GM13976 (cell line): ENCODE results near the gene PYGB.
"Not testable (repeated sequence)": the region's sequence is repeated elsewhere in the genome, so short reads cannot be mapped to it uniquely, and the experiment has no call there.

ENCODE experiments used
- DNase-seq: peaks from one replicate; pipeline ENCODE4 v3.0.0; 2012; ENCODE audit warnings: low spot score
- CTCF ChIP-seq: IDR thresholded peaks from 2 replicates; pipeline ENCODE4 v1.5.1; 2012; ENCODE audit warnings: borderline replicate concordance, mild to moderate bottlenecking; ENCODE audit not compliant: insufficient read depth; ENCODE audit errors: extremely low read depth, missing control alignments, control extremely low read depth
- in situ Hi-C: fragments of 300-500 bp; cut with MboI; formaldehyde crosslinking; loops from one replicate; pipeline ENCODE4 v1.12.0; 2022; ENCODE audit warnings: low sequenced_read_pairs, mixed read lengths, inconsistent platforms; ENCODE audit not compliant: unreplicated experiment

The PYGB gene

DNA sequence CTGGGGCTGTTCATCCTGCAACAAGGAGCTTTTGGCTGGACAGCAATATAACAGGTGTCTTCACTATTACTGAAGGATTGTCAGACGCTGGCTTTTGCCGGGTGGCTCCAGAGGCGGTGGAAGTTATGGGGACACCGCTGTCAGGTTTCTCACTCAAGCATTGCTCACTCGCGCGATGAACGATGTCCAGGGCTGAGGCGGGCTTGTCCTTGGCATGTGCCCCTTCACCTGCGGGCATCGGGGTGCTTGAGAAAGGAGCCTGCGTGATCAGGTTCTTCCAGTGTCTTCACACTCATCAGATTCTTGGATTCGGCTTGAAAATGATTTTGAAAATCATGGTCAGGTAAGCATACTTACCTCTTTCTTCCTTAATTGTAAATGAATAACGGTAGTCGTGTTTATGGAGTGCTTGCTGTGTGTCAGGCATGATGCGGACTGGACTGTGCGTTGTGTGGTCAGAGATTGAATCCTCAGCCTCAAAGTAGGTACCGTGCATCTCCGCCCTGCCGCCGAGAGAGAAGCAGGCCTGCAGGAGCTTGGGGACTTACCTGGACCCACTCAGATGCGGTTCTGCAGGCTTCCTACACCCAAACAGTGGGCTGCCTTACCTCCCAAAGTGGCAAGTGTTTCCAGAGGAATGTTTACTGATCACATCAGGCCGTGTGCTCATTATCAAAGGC is 18.3 kb upstream of the PYGB start:
- no peak for DNase-seq
- TF ChIP-seq CTCF = no peak
- in situ Hi-C loops = no loop called here

DNA sequence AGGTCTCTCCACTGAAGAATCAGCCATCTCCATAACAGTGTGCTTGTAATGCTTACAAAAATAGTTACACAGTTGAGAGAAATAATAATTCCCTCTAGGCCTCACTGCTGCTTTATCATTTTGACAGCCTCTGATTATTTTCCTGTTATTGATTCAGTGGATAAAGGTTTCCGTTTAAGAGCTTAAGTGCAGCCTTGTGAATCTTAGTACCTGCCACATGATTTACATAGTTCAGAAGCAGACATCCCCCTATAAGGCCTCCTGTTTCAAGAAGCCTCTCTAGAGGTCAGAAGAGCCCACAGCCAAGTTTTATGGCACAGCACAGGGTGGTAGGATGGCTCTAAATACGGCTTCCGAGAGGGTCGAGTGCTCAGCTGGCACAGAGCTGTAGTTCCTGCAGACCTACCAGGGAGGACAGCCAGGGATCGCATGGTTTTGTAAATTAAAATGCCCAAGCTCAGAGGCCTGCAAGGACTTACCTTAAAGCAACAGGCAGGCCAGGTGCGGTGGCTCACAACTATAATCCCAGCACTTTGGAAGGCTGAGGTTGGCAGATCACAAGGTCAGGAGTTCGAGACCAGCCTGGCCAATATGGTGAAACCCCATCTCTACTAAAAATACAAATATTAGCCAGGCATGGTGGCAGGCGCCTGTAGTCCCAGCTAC is 17.6 kb upstream of the PYGB start:
- no peak for TF ChIP-seq CTCF
- in situ Hi-C loops = no loop called here
- no peak for DNase-seq

DNA sequence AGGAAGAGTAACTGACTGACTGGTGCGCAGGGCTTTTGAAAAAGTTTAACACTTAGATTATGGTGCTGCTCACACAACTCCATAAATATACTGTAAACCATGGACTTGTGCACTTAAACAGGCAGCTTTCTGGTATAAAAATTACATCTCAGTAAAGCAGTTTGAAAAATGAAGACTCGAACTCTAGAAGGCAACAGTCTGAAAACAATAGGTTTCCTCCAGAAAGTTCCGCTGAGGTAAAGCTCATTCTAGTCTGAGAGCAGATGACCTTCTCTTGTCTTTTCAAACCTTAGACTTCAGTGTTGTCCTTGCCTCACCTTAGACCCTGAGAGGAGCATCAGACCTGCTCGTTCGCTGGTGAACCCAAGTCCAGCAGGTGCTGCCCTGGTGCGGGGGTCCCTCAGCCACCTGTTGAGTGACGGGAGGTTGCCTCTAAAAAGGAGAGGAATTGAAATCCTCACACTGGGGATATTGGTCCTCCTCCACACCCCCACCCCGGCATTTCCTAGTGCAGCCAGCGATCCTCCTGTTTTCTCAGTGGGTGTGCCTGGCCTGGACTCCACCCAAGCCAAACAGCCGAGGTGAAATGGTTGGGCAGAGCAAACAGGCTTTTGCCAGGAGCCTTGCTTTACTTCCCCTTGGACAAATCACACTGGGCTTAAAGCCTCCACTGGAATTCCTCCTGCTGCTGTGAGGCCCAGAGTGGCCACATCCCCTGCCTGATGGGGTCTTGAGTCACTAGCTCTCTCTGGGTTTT is 14.7 kb upstream of the PYGB start:
- no peak for TF ChIP-seq CTCF
- in situ Hi-C loops = no loop called here
- no peak for DNase-seq

GRCh38 chr20:25234009-25234849 is 13.7 kb upstream of the PYGB start:
- DNase-seq, in situ Hi-C loops: not testable (repeated sequence)

DNA sequence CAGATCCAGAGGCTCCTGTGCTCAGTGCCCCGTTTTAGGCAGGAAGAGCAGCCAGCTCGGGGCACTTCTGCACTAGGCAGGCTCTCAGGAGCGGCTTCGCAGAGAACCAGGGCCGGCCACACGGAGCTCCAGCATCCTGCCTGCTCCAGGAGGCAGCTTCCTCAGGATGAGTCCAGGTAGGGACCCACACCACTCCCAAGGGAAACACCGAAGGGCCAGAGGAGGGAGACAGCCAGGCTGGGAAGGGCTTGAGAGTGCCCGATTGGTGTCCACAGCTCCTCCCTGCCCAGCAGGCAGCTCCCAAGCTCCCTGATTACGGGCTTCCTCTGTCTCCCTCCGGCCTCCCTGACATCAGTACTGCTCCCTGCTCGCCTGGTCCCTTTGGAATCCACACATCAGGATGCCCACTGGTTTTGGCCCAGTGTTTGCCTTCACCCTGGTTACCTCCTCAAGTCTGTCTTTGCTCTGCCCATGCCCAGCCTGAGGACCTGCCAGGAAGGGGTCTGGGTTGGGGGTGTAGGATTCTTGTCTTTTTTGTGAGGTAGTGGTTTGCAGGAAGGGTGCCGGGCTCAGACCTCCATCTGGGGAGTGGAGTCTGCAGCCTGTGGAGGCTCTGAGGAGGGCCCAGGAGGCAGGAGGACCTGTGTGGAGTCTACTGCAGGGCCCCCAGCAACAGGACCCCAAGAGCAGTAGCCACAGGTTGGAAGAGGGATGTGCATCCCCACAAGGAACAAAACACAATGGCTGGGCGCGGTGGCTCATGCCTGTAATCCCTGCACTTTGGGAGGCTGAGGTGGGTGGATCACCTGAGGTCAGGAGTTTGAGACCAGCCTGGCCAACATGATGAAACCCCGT is 11.2 kb upstream of the PYGB start:
- TF ChIP-seq CTCF = no peak
- DNase-seq = no peak
- in situ Hi-C loops = no loop called here

DNA sequence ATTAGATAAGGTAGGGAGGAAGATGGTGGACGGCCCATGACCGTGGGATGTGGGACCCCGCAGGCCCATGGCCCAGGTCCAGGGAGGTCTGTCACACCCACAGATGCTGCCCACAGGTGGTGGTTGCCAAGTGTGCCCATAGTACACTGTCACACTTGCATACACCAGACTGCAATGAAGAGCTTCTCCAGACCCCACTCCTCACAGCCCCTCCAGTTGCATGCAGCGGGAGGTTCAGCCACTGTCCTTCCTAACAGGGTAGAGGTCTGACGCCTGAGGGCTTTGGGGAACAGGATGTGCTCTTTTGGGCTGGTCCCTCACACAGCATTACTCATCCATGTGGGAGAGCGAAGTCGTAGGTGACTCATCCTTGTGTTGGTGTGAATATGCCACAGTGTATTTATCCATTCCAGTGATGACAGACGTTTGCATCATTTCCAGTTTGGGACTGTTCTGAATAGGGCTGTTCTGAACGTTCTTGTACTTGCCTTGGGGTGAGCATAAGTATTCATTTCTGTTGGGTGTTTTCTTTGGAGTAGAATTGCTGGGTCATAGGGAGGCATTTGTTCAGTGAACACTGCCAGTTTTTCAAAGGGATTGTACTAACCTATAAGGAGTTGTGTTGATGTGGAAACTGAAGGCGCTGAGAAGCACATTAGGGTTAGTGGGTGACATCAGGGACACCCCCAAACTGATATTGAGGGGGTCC is 10.1 kb upstream of the PYGB start:
- DNase-seq = no peak
- in situ Hi-C loops = no loop called here
- no peak for TF ChIP-seq CTCF
